Measurements from ENCODE around the gene UPK1B.
"Not testable (repeated sequence)": the region's sequence is repeated elsewhere in the genome, so short reads cannot be mapped to it uniquely, and the experiment has no call there.

The UPK1B gene

GRCh38 chr3:119237299-119237698 lies 63.9 kb downstream of the UPK1B start:
- TF ChIP-seq CTCF (IDR thresholded peaks at IDR 0.05; ENCODE audit: low read depth, low read length): no peak
- H3K4me3 ChIP-seq (ENCODE audit: low read depth, low read length): no peak overlapping the region

- 0 out of 2 replicates have a peak overlapping the region, but pooled peaks have one; percentile 1 for H3K4me3 ChIP-seq (ENCODE audit: low read depth, low read length)
- no peak for TF ChIP-seq CTCF (IDR thresholded peaks at IDR 0.05; ENCODE audit: low read depth, low read length)
Observed at GRCh38 chr3:119238363-119238762, 65.0 kb downstream of the UPK1B start.

- no peak for TF ChIP-seq CTCF (IDR thresholded peaks at IDR 0.05; ENCODE audit: low read depth, low read length)
- H3K4me3 ChIP-seq (ENCODE audit: low read depth, low read length): peak overlapping the region; percentile 66
Observed at GRCh38 chr3:119239206-119239820, 65.9 kb downstream of the UPK1B start.

- peak overlapping the region; percentile 66 for H3K4me3 ChIP-seq (ENCODE audit: low read depth, low read length)
- TF ChIP-seq CTCF (IDR thresholded peaks at IDR 0.05; ENCODE audit: low read depth, low read length): no peak
Observed at GRCh38 chr3:119240101-119240590, 66.7 kb downstream of the UPK1B start.

- no peak for TF ChIP-seq CTCF (IDR thresholded peaks at IDR 0.05; ENCODE audit: low read depth, low read length)
- peak within 1 kb of the TSS; percentile 66 for H3K4me3 ChIP-seq (ENCODE audit: low read depth, low read length)
Observed at GRCh38 chr3:119240591-119241434, 67.4 kb downstream of the UPK1B start, which contains the start of gene B4GALT4. Gene B4GALT4, minus strand, starts transcription at chr3:119240878. Its CDS starts 10,779 bp downstream, at chr3:119230099.

GRCh38 chr3:119242387-119243057 lies 69.1 kb downstream of the UPK1B start:
- H3K4me3 ChIP-seq (ENCODE audit: low read depth, low read length): not testable (repeated sequence)

GRCh38 chr3:119243058-119243529 lies 69.7 kb downstream of the UPK1B start:
- not testable (repeated sequence) for H3K4me3 ChIP-seq (ENCODE audit: low read depth, low read length)

GRCh38 chr3:119243712-119244111 lies 70.3 kb downstream of the UPK1B start:
- no peak for TF ChIP-seq CTCF (IDR thresholded peaks at IDR 0.05; ENCODE audit: low read depth, low read length)
- no peak overlapping the region for H3K4me3 ChIP-seq (ENCODE audit: low read depth, low read length)

Data from WI38 (cell line).